GM19240 (cell line): ENCODE data around the gene GNA15.
A peak's percentile ranks its signal among the peaks of the same experiment; 100 is the strongest.

Experiments
- DNase-seq: peaks from one replicate; pipeline ENCODE4 v3.0.0; 2011; ENCODE audit warnings: low spot score; ENCODE audit not compliant: insufficient read length

Gene GNA15

DNA sequence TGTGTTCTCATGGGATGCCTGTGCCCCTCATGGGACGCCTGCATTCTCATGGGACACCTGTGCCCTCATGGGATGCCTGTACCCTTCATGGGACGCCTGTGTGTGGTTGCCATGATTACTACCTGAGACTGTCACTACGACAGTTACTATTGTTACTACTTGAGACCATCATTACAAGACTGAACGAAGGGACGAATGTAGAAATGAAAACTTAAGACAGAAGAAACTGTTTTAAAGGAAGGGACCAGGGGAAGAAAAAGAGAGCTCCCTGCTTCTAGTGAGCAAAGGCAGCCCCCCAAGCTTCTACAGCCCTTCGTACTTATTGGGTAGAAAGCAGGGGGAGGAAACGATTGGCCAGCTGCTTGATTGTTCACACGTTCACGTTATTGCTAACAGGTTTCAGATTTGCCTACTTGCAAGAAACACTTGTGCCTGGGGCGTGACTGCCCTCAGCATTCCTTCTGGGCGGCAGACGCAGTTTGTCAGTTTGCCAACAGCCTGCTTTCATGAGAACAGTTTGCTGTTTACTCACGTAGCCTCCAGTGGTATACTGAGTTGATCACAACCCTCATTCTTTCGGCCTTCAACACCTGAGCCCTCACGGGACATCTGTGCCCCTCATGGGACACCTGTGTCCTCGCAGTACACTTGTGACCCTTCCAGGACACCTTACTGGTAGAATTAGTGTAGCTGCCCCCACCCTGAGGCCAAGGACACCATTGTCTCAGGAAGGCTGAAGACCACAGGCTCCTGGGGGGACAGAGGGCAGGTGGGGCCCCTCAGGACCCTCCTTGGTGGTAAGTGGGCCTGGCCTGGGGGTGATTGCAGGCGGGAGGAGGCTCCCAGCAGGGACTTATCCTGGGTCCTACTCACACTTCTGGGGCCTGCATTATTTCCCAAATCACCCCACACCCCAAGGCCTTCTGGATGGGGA is 40.2 kb downstream of the GNA15 start:
- no peak for DNase-seq

GRCh38 chr19:3176715-3177501 is 41.1 kb downstream of the GNA15 start:
- no peak for DNase-seq

DNA sequence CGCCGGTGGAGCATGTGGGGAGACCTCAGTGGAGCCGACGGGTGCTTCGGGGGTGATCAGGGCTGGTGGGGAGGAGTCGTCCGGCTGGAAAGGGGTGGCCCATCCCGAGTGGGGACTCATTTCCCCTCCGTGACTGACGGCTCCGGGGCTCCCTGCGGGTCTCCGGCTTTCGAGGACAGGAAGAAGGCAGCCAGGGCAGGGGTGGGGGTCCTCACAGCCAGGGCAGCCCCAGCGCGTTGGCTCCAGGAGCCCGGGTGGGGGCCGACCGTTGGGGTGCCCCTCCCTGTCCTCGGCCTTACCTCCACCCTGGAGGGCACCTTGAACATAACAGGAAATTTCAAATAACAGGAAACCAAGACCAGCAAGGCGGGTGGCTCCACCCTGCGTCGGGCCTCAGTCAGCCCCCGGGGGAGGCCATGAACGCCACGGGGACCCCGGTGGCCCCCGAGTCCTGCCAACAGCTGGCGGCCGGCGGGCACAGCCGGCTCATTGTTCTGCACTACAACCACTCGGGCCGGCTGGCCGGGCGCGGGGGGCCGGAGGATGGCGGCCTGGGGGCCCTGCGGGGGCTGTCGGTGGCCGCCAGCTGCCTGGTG is 42.6 kb downstream of the GNA15 start, which contains the start of gene S1PR4:
Gene S1PR4 (plus strand): TSS at position 393 of the 596 bp plus-strand sequence. CDS start 24 bp downstream, at position 417.
- no peak for DNase-seq

DNA sequence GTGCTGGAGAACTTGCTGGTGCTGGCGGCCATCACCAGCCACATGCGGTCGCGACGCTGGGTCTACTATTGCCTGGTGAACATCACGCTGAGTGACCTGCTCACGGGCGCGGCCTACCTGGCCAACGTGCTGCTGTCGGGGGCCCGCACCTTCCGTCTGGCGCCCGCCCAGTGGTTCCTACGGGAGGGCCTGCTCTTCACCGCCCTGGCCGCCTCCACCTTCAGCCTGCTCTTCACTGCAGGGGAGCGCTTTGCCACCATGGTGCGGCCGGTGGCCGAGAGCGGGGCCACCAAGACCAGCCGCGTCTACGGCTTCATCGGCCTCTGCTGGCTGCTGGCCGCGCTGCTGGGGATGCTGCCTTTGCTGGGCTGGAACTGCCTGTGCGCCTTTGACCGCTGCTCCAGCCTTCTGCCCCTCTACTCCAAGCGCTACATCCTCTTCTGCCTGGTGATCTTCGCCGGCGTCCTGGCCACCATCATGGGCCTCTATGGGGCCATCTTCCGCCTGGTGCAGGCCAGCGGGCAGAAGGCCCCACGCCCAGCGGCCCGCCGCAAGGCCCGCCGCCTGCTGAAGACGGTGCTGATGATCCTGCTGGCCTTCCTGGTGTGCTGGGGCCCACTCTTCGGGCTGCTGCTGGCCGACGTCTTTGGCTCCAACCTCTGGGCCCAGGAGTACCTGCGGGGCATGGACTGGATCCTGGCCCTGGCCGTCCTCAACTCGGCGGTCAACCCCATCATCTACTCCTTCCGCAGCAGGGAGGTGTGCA is 43.3 kb downstream of the GNA15 start:
- no peak for DNase-seq

DNA sequence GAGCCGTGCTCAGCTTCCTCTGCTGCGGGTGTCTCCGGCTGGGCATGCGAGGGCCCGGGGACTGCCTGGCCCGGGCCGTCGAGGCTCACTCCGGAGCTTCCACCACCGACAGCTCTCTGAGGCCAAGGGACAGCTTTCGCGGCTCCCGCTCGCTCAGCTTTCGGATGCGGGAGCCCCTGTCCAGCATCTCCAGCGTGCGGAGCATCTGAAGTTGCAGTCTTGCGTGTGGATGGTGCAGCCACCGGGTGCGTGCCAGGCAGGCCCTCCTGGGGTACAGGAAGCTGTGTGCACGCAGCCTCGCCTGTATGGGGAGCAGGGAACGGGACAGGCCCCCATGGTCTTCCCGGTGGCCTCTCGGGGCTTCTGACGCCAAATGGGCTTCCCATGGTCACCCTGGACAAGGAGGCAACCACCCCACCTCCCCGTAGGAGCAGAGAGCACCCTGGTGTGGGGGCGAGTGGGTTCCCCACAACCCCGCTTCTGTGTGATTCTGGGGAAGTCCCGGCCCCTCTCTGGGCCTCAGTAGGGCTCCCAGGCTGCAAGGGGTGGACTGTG is 44.0 kb downstream of the GNA15 start:
- no peak for DNase-seq

DNA sequence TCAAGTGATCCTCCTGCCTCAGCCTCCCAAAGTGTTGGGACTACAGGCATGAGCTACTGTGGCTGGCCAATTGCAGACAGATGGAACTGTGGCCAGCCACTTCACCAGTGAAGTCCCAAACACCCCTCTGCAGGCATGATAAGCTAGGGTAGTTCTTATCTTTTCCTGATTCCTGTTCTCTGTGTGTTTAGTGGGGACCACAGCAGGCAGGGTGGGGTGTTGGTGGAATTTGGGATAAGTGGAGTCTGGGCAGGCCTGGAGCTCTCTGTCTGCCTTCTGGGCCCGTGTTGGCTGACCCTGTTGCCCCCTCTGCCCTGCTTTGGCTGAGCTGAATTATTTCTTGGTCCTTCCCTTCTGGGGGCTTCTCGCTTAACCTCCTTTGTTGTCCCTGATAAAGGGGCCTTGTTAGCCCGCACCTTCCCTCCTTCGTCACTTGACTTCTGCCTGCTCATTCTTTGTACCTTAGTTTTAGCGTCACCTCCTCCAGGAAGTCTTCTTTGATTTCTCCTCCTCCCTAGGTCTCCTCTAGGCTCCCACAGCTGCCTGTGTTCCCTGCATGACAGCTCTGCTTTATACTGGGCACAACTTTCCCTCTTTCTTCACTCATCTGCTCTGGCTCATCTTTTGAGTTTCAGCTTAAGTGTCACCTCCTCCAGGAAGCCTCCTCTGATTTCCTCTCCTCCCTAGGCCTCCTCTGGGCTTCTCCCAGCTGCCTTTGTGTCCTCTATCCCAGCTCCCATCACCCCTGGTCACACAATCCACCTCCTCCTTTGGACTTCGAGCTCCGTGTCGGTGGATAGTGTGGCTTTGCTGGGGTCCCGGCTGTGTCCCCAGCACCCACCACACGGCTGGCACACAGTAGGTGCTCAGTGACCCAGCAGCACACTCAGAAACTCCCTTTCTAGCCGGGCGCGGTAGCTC is 48.1 kb downstream of the GNA15 start:
- no peak for DNase-seq

DNA sequence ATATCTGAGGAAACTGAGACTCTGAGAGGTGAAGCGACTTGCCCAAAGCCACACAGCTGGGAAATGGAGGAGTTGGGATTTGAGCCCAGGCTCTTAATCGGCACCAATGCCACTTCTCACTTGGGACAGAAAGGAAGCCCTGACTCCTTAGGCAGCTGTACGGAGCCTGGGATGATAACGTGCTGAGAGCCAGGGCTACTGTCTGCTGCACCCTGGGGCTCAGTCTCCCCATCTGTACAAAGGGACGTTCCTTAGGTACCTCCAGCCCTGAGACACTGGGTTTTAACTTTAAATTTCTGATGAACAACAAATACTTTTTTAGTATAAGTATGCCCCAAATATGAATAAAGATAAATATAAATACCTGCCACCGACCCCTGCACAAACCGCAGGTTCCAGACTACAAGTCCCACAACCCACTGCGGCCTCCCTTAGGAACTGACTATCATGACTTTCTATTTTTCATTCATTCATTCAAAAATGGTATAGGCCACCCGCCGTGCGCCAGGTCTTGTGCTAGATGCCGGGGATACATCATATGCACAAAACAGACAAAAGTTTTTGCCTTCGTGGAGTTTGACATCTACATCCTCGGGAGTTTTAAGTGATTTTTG is 49.1 kb downstream of the GNA15 start:
- no peak for DNase-seq

DNA sequence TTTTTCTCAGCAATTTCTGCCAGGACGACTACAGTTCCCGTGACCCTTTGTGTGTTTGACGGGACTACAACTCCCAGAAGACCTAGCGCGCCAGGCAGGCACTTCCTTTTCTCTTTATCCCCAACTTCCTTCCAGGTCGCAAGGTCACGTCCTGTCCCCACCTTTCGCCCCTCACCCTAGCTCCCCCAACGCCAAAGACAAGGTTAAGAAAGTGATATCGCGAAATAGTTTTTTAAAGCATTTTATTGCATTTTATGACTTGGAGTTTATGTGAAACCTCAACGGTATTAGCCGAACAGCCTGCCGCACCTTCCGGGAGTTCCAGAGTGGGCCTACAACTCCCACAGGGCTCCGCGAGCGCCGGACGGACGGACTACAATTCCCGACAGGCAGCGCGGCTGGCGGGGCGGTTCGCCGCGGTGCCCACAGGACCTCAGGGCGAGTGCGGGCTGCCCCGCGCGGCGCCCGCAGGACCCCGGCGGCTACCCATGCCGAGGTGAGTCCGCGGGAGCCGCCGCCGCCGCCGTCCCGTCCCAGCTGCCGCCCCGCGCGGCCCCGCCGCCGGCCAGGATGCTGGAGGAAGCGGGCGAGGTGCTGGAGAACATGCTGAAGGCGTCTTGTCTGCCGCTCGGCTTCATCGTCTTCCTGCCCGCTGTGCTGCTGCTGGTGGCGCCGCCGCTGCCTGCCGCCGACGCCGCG is 49.8 kb downstream of the GNA15 start, which contains the start of gene NCLN:
Gene NCLN (plus strand): TSS at position 470 of the 699 bp plus-strand sequence. CDS start 101 bp downstream, at position 571.
- DNase-seq: peak; percentile 71

DNA sequence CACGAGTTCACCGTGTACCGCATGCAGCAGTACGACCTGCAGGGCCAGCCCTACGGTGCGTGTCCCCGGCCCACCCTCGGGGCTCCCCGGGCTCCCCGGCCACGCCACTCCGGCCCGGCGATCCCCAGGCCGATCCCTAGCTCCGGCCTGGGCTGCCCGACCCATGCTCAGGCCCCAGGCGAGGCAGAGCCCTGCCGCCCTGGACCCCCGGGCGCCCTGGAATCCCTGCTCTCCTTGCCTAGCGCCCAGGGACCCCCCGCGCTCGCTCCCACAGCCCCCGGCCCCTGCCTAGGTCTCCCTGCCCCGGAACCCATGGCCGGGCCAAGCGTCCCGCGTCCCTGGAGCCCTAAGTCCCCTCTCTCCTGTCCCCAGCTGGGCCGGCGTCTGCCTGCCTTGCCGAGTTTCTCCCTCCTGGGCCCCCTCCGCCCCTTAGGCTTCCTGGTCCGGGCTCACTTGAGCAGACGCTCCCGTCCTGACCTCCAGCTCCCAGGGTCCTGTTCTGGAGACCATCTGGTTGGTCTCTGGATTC is 50.4 kb downstream of the GNA15 start:
- no peak for DNase-seq

DNA sequence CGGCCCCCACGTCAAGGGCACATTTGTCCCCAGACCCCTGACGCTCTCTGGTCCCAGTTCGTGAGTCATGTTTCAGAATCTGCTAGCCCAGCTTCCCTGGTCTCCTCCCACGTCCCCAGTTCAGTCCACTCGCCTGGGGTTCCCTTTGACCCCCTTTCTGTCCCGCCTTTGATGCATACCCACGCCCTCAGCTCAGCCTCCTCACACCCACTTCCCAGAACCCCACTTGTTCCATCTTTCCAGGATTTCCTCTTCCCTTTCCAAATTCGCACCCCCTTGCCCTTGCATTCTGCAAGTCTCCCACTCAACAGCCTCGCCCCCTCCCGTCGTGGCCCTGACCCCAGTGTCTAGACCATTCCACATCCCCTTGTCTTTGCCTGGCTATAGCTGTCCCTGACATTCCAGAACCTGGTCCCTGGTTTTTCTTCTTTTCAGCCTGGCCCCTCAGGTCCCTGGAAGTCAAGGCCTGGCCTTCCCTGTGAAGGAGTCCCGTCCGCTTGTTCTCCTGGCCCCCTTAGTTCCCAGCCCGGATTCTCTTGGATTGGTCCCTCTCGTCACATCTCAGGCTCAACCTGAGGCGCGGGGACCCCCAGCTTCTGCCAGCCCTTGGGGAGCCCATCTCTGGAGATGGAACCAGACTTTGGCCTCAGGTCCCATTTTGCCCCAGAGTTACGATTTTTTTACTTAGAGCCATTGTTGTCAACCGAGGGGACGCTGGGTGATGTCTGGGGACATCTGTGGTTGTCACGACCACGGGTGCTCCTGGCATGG is 51.2 kb downstream of the GNA15 start:
- no peak for DNase-seq

DNA sequence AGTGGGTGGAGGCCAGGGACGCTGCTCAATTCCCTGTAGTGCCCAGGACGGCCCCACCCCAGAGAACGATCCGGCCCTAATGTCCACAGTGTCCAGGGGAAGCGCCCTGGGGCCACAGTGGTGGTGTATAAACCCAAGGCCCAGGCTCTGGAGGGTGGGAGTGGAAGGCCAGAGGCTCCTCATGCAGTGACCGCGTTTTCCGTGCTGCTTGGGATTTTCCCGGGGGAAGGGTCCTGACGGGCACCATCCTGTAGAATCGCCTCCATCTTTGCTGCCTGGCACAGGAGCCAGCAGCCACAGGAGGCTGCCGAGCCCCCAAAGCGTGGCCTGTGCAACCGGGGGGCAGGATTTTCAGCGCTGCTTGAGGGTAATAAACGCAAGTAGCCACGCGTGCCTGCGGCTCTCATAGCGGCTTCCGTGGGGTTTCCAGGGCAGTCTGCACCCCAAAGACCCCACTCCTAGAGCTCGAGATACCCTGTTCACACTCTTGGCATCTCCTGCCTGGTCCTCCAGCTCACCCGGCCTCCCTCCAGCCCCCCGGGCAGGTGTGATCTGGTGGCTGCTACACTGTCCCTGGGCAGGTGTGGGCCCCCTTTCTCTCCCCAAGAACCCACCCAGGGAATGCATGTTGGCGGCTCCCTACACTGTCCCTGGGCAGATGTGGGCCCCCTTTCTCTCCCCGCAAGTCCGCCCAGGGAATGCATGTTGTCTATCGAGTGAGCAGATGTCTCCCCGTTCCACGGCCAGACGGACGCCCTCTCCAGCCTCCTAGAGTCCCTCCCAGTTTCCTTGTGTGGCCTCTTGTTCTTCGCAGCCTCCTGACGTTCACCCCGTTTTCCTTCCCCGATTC is 52.1 kb downstream of the GNA15 start:
- no peak for DNase-seq

GRCh38 chr19:3188627-3189596 is 53.1 kb downstream of the GNA15 start:
- no peak for DNase-seq

DNA sequence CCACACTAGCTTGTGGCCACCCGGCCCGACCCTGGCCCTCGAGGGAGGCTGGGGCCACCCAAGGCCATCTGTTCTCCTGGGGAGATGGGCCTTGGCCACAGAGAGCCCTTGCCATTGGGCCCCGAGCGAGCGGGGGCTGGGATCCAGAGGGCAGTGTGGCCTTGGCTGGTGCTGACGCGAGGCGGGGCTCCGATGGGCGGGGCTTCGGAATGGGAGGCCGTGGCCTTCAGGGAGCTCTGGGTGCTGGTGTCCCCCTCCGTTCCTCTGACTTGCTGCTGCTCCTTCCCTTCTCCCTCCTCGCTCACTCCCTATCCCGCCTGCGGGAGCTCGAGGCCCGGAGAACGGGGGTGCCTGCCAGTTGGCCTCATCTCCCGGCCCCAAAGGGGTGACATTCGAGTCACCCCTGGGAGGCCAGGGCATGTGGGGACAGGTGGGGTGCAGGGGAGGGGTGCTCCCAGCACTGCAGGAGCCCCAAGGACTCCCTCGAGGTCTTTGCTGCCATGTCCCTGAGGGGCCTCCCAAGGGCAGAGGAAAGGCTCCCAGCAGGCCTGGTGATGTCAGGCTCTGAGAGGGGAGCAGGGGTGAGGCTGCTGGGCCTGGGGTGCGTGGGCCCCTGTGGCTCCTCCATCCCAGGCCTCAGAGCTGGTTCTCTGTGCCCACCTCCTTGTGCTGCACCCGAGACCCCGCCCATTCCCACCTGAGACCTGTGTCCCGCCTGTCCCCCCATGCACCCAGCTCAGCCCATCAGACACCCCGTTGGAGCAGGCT is 54.1 kb downstream of the GNA15 start:
- no peak for DNase-seq

DNA sequence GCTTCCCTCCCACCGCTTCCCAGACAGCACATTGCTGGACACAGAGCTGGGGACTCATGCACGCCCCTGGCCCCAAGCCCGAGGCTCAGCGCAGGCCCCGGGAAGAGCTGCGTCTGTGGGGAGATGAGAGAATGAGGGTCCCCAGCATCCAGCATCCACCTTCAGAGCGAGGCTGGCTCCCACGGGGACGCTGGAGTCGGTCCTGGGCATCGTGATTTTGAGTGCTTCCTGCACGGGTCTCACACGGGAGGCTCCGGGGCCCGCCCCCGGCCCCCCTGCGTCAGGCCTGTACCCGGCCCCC is 54.6 kb downstream of the GNA15 start:
- no peak for DNase-seq
